Kasumi-1 (cell line): Measurements from ENCODE around the gene KCND3.
A peak's percentile ranks its signal among the peaks of the same experiment; 100 is the strongest.

ENCODE experiments used
- DNase-seq, 2 experiments: peaks; one replicate each; lab custom pipeline; 2025; lab: John Stamatoyannopoulos, UW

KCND3 gene

DNA sequence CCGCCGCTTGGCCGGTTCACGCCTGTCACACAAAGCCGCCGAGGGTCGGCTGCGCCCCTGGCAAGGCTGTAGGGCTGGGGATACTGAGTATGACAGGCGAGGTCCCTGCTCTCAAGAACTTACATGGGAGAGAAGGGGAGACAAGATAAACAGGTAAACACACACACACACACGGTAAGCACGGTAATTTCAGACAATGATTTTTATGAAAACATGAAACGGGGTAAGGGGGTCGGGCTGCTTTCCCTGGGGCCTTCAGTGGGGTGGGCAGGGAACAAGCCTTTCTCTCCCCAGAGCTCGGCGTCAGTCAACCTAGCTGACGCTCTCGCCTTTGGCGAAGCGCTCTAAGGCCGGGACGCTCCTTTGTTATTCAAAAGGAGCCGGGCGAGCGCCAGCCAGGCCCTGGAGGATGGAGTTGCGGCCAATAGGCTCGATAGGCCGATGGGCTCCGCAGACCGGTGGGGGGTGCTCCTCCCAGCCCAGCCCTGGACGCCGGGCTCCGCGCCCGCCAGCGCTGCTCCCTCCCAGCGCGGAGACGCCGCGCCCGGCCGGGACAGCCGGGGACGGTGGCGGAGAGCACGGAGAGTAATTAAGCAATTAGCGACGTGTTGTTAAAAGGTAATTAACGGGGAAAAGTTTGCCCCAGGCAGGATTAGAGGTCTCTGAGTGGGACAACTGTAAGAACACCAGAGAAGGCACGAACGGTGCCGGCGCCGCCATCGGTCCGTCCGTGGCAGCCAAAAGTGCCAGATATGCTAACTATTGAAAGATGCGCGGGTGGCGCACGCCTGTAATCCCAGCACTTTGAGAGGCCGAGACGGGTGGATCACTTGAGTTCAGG lies 249.3 kb downstream of the KCND3 start:
- DNase-seq = peak in 1 of 2 experiments; percentile 70

DNA sequence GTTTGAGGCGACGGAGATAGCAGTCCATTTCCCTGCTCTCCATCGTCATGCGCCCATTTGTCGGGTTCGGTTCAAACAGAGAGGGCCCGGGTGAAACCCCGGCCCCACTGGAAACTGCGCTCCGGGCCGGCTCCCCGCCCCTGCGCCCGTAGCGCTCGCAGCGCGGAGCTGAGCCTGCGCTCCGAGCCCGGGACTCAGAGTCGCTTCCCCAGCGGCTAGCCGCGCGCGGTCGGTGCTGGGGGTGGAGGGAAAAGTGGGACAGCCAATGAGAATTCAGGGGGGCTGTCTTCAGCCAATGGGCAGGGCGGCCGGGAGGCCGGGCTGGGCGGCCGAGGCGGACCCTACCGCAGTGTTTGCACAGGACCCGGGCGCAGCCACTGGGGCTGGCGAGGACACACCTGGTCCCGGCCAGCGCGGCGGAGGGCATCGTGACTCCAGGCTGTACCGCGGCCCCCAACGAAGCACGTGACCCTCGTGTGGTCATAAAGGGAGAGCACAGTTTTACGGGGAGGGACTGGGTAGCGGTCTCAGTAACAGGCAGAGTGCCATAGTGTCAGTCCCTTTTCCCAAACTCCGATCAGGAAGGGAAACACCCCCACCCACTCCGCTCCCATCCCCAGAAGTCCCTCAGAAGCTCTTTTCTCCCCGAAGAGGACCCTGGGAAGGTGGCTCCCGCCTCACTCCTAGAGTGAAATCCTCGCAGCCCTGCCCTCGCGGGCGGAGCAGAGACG lies 250.1 kb downstream of the KCND3 start, which contains the start of gene INKA2:
Gene INKA2, minus strand, starts transcription at position 202 of the 731 bp plus-strand sequence. Its CDS starts 153 bp downstream, at position 49.
- DNase-seq = peak; percentile 80 to 89

DNA sequence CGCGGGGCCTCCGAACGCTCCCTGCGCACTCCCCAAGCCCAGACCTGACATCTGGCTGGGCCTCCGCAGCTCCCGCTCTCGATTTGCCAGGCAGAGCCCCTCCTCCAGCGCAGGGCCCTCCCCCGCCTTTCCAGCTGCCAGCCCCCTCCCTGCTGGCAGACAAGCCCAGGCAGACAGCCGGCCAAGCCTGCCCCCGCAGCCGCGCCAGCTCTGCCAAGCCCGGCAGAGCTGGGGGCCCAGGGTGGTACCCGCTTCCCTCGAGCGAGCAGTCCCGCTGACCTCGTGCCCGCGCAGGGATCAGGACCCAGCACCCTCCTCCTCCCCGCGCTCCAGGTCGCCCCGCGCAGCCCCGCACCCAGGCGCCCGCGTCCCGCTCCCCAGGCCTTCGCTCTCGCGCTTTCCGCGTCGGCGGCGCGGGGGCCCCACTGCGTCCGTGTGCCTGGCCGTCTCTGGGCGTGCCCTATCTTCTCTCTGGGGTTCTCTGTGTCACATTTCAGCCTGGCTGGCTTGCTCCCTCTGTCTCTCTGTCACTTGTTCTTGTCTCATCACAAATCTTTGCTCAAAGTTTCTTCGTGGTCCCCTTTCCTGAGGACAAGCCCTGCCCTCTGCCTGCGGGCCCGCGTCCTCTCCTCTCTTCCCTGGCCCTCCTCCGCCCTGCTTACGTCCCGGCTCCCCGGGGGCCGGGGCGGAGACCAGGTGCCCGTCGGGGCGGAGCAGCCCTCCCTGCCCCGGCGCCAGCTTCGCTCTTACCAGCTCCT lies 250.9 kb downstream of the KCND3 start:
- peak; percentile 63 to 70 for DNase-seq

DNA sequence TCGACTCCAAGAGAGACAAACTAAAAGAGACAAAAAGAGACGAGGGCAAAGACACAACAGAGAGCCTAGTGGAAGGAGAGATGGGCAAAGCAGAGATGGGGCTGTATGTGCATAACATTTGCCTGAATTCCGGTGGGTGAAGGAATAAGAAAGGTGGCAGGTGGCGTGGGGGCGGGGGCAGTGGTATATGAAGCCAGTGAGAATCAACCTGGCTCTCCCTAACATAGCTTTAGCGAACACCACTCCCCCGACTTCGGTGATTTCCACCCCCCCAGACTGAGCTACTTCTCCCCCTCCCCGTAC lies 251.4 kb downstream of the KCND3 start:
- no peak for DNase-seq

DNA sequence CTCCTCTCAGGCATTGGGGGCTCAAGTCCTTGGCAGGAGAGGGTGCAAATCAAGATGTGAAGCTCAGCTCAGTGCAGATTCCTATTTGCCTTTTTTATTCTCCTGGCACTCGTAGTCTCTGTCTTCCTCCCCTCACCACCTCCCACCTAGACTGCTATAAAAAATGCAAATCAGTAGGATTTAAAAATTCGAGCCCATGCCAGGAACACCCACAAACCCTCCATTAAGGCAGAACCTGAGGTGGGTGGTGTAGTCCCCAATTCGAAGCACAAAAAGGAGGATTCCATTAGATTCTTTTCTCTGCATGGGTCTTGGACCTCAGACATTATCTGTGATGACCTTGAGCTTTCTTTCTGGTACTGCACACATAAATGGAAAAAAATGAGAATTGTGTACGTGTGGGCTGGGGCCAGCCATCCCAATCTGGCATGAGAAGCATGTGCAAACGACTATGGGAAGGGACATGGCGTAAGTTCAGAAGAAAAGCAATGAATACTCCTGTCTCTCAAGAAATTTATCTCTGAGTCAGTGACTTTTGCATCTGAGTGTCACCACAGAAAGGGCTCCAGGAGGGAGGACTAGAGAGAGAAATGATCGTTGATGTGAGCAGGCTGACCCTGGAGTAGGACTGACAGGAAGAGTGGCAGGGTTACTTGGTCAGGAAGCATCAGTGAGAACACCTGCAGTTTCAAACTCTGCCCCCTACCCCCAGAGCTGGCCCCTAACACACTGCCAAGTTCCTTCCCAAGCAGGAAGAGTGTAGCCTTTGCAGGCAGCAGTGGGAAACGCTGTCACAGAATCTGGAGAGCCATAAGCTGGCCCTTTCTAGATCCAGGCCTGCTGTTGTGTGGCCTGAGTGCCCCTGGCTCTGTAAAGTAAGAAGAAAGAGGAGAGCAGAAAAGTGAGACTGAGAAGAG lies 252.0 kb downstream of the KCND3 start:
- peak; percentile 25 for DNase-seq

DNA sequence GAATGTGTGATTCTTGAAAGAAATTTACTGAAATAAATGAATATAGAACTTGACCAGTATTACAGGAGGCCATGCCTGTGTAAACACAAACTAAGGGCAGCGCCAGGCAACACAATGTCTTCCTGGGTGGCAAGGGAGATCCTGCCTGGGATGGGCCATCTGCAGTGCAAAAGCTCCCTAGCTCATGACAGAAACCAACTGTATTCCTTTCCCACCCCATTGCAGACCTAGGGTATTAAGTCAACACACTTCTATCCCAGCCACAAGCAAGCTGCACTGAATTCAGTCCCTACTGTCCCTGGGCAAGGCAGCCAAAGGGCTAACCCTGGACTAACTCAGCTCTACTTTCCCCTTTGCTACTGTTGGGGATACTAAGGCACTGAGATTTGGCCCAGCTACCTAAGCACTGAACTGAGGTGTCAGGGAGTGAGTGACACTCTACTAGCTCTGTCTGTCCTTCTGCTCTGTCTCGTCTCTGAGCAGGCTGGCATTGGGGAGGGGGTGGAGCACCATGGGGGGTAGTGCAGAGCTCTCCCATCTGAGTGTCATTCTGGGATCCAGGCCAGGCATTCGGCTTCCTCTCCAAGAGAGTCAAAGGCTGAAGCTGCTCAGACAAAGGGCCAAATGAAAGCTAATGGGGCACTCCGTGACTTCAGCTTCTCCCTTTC lies 252.8 kb downstream of the KCND3 start:
- DNase-seq = peak in 1 of 2 experiments; percentile 5

DNA sequence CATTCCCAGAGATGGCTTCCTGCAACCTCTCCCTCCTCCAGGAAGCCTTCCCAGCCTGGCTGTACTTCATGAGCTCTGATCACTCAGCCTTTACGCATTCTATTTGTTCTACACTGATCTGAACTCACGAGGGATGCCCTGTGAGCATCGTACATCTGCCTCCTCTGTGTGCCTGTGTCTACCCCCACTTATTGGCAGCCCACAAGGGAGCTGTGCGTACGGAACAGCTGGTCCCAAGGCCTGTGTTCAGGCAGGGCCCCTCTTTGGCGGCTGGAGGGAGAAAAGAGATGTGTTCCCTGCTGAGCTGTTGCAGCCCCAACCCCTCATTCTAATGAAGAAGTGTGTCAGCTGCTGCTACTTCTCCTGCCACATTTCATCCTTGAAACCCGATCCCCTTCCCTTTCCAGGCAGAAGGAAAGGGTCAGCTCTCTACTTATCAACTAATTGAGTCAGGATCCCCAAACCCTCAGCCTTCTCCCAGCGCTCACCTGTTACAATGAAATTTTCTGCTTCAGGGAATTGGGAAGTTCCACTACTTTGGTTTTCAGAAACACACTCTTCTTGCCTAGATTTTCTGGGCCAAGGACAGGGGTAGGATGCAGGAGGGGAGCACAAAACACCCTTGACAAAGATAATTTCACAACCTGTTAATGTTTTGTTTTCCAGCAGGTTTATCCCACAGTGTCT lies 253.5 kb downstream of the KCND3 start:
- DNase-seq = peak; percentile 34 to 52

DNA sequence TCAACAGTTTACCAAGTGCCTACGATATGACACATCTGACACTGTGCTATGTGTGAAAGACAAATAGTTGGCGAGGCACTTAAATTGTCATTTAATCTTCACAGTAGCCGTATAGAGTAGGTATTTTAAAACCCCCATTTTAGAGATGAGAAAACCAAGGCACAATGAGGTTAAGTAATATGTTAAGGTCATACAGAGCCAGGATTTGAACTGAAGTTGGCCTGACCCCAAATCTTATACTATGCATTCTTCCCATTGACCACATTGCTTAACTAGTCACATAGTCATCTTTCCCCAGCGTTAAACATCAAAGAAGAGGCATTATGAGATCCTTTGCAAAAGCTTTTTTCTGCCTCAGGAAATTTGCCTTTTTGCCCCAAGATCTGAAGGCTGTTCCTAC lies 254.1 kb downstream of the KCND3 start:
- no peak for DNase-seq

DNA sequence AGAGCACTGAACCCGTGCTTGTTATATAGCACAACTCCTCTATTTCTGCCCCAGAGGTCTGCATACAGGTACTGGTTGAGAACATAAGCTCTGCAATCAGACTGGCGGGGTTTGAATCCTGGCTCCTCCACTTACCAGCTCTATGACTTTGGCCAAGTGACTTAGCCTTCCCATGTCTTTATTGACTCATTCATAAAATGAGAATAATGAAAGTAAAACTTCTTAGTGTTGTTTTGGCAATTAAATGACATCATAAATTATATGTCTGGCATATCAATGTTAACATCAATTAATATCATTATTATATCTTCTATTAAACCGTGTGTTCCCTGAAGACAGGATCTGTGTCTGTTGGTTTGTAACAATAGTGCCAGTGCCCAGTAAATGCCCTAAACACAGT lies 254.6 kb downstream of the KCND3 start:
- no peak for DNase-seq

DNA sequence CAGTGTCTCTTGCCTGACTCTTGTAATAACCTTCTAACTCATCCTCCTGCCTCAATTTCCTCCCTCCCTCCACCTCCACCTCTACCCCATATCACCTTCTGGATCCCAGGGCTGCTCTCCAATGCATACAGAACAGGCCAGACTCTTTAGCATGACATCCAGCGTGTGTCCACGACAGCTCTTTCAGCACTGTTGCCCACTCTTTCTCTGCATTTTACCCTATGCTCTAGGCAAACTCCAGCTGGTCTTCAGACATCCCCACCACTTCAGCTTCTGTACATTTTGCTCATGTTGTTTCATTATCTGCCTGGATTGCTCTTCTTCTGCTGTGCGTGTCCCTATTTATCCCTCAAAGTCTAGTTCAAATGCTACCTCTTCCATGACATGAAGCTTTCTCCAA lies 255.0 kb downstream of the KCND3 start:
- DNase-seq = no peak

DNA sequence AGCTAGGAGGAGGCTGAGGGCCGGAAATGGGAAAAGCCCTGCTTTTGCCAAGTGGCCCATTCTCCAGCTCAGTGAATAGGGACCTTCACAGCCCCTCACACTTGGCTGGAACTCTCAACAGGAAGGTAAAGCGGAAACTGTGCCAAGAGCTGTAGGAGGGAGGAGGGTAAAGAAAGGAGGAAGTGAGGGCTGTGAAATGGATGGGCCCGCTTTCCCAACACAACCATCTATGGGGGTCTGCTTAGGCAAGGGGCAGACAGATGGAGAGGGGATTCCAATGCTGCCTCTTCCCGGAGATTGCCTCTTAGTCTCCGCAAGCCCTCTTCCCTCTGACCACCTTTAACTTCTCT lies 255.5 kb downstream of the KCND3 start:
- DNase-seq = peak; percentile 83

DNA sequence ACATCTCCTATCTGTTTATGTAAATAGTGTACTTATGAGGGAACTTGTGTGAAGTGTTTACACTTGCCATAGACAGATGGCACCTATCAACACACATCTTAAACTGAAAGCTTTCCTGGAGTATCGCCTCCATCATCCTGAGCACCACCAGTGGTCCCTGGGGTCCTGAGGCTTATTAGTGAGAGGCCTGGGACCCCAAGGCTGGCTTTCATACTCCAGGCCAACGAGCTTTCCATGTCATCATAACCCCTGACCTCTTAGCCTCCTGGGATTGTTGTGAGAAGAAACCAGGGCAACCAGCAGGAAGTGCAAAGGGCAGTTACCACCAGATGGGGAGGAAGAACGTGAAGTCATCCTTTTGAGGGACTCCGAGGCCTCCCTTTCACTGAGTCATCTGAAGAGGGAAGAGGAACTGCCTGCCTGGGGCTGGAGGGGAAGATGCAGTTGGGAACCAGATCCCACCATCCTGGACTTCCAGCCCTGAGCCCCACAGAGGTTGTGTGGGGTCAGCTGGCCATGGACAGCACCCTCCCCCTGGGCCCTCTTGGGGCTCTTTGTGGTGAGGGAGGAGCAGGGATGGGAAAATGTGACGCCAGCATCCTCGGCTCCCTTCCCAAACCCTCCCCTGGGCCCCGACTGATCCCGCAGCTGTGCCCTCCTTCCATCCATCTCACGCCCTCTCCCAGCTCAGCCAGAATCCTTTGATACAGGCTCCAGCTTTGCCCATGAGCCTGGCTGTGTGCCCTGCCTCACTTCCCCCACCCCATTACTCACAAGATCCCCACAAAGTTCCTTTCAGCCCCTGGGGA lies 256.1 kb downstream of the KCND3 start:
- peak; percentile 92 to 94 for DNase-seq

DNA sequence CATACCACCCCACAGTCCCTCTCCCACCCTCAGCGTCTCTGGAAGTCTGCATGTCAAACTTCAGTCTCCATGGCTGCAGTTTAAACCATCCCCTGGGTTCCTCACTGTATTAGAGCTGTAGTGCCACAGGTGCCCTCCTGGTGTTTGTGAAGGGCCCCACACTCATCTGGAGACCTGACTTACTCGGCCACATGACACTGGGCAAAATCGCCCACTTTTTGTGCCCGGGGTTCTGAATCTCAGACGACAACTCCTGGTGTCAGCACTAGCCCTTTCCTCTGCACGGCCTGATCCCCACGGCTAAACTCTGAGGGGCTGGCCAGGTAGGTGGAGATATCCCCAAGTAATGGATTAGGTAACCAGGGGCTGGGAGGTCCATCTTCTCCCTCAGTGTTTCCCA lies 256.8 kb downstream of the KCND3 start:
- DNase-seq = no peak

DNA sequence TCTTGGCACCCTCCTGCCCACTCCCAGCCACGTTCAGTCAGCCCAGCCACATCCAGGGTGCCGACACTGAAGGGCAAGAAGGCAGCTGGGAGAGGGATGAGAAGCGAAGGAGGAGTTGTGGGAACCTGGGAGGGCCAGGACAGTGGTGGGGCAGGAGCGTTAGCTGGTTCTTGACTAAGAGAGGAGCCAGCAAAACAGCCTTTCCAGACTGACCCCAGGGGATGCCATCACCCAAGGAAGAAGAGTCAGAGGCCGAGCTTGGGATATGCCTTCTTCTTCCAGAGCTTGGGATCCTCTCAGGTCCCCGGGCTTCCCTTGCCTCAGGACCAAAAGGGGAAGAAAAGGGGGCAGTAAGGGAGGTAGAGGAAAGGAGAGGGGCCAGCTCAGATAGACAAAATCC lies 257.5 kb downstream of the KCND3 start:
- DNase-seq = no peak

DNA sequence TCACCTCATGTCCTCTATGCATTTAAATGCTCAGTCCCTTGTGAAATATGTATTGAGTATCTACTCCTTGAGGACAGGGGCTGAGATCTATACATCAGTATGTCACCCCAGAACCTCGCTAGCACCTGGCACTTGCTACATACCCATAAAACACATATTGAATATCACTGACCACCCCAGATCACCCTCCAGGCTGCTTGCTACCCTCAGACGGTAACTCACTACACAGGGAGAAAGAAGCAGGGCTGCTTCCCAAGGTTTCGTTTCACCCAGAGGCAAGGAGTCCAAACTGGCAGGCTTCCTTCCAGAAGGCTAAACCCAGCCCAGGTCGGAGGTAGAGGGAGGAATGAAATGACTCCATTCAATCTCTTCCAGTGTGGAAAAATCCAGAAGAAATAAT lies 258.8 kb downstream of the KCND3 start:
- no peak for DNase-seq

DNA sequence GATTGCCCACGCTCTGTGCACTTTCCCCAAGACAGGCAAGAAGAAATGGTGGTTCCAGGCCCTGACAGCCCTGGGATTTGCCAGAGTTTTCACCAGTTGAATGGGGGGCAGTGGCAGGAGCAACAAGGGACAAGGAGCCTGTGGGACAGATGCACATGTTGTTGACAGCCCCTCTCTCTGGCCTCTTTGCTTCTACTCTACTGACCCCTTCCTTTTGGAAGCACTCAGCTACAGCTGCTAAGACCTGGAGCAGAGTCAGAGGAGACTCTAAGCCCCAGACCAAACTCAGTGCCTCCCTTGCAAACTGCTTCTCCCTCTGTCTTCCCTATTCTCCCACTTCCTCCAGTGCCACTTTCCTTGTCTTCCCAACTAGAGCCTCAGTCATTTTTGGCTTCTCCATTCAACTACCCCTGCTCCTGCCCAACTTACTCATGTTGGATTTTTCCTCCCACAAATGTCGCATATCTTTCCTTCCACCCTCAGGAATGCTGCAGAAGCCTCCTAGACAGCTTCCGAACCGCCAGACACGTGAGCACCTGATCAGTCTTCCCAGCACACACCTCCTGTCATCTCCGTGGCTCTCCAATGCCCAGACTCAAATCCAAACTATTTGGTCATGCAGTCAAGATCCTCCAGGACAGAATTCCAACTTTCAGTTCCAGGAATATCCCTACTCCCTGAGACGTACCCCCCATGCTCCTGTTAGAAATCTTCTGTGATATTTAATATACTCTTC lies 259.4 kb downstream of the KCND3 start:
- DNase-seq = no peak

DNA sequence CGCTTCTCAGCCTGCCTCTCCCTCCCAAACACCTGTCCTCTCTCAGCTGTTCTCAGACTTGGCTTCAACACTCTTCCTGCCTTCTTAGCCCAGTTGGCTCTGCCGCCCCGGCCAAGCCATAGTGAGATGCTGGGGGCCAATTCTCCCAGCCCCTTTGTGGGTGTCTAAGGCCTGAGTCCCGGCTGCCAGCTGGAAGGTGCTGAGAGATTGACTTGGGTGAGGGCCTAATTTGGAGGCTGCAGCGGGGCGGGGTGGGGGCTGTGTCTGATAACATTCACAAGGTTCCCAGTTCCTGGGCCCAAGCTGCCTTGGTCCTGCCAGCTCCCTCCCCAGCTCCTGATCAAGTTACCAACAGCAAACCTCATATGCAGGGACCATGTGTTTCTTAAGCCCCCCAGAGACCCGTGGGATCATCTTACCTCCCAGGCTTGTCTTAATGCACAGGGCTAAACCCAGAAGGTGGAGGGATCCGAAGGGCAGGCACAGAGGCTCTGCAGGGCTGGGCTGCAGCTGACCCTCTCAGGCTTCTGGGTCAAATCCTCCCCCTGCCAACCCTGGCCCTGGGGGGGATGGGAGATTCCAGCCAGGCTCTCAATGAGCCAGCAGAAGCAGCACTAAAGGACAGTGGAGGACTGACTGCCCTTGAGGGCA lies 260.1 kb downstream of the KCND3 start:
- DNase-seq = no peak

DNA sequence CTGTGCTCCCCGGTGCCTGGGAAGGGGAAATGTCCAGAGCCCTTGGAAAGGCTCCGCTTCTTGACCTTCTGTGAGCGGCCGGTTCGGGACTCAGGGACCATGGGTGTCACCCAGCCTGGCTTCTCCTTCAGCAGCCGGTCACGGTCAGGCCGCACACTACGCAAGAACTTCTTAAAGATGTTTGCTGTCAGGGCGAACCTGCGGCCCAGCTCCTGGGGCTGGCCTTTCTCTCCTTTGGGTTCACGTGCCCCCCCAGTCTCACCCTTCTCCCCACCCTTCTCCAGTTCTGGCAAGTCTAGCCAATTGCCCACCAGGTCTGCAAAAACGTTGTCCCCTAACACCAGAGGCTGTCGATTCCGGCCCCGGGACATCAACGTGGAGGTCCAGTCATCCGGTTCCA lies 262.4 kb downstream of the KCND3 start:
- DNase-seq = no peak
